Kidney epithelial cell (primary cell): Measurements from ENCODE around the gene ZNF124. TPM values are rescaled to one million over a fixed set of nuclear protein-coding genes. Genes with fewer than 3 reads are reported as not detected.
"Not testable (repeated sequence)": the region's sequence is repeated elsewhere in the genome, so short reads cannot be mapped to it uniquely, and the experiment has no call there.

Experiments
- DNase-seq: peaks from one replicate; pipeline ENCODE4 v3.0.0-alpha.2; 2010; ENCODE audit warnings: low read depth
- H3K27me3 ChIP-seq: 2 replicates; pipeline ENCODE4 v1.6.0; 2011; ENCODE audit warnings: low read length; ENCODE audit not compliant: control insufficient read depth, insufficient read depth
- H3K36me3 ChIP-seq: 2 replicates; pipeline ENCODE4 v1.5.1; 2011; ENCODE audit warnings: low read length; ENCODE audit not compliant: control insufficient read depth, insufficient read depth
- H3K4me3 ChIP-seq: 2 replicates; pipeline ENCODE4 v1.5.1; 2011; ENCODE audit warnings: low read depth, mild to moderate bottlenecking, control low read depth, low read length
- total RNA-seq: library from RNA; depleted of rRNA; stranded (reverse); fragments of >200 nt; gene quantifications from 2 replicates; pipeline ENCODE4 v1.2.3, GENCODE V29; 2015
- TF ChIP-seq, protein P1 (sequence below): IDR thresholded peaks from 2 replicates; pipeline ENCODE4 v1.5.1; 2011; ENCODE audit warnings: mild to moderate bottlenecking, moderate library complexity, low read length, control low read depth, inconsistent platforms; ENCODE audit not compliant: insufficient read depth, poor library complexity, severe bottlenecking

ZNF124 gene
- total RNA-seq, 1 donor from 2014 or later = 16.8 TPM

DNA sequence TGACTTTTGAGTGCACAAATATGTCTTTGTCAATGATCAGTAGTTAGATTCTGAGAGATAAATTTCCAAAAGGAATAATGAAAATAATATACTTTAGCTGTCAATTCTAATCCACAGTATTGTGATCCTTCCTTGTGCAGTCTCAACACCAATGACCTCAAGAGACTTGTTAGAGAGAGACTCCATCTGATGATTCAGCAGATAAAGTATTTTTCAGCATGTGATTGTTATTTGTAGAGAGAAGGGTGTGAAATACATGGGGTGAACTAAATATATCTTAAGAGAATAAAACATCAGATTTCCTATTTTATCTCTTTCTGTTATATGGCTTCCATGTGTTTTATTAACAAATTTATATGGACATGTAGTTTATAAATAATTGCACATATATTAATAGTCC, 5.9 kb upstream of the ZNF124 start:
- DNase-seq = no peak
- no peaks in the 10 kb centered on the region for H3K36me3 ChIP-seq
- TF ChIP-seq, protein P1, sequence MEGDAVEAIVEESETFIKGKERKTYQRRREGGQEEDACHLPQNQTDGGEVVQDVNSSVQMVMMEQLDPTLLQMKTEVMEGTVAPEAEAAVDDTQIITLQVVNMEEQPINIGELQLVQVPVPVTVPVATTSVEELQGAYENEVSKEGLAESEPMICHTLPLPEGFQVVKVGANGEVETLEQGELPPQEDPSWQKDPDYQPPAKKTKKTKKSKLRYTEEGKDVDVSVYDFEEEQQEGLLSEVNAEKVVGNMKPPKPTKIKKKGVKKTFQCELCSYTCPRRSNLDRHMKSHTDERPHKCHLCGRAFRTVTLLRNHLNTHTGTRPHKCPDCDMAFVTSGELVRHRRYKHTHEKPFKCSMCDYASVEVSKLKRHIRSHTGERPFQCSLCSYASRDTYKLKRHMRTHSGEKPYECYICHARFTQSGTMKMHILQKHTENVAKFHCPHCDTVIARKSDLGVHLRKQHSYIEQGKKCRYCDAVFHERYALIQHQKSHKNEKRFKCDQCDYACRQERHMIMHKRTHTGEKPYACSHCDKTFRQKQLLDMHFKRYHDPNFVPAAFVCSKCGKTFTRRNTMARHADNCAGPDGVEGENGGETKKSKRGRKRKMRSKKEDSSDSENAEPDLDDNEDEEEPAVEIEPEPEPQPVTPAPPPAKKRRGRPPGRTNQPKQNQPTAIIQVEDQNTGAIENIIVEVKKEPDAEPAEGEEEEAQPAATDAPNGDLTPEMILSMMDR = no peak

DNA sequence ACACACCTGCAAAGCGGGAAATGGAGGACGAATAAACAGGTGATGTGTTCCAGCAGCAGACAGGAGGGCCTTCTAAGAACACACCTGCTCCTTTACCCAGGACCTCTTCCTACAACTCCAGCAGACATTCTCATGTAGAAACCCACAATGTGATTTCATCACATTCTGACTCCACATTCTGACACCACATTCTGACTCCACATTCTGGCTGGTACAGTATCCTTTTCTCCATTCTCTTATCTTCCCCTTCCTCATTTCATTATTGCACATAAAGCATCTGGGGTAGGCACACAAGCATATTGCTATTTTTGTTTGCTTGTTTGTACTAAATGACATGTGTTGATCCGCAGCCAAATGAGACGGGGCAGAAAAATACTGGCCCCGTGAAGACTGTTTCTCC, 3.6 kb upstream of the ZNF124 start:
- Histone ChIP-seq H3K36me3 (no peaks in the 10 kb centered on the region), H3K4me3 (no peak overlapping the region), H3K27me3 (no peaks in the 10 kb centered on the region)
- TF ChIP-seq, protein P1 = no peak
- no peak for DNase-seq

More for the DNA sequence above, 5.9 kb upstream of the ZNF124 start:
- no peak overlapping the region for H3K4me3 ChIP-seq
- H3K27me3 ChIP-seq = no peaks in the 10 kb centered on the region

DNA sequence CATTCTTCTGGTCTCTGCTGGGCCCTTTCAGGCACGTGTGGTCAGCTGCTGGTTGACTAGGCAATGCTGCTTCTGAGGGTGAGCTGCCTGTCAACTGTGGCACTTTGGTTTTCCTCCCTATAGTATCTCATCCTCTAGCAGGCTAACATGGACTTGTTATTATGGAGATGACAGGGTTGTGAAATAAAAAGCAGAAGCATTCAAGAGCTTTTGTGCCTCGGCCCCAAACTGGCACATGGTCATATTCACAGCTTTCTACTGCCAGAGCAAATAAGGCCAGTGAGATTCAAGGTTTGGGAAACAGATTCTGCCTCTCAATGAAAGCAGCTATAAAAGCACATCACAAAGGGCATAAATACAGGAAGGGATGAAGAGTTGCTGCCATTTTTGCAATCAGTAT, 1.6 kb upstream of the ZNF124 start:
- H3K36me3 ChIP-seq = no peaks in the 10 kb centered on the region
- TF ChIP-seq, protein P1 = no peak
- no peak for DNase-seq
- H3K4me3 ChIP-seq = no peak overlapping the region
- no peaks in the 10 kb centered on the region for H3K27me3 ChIP-seq

DNA sequence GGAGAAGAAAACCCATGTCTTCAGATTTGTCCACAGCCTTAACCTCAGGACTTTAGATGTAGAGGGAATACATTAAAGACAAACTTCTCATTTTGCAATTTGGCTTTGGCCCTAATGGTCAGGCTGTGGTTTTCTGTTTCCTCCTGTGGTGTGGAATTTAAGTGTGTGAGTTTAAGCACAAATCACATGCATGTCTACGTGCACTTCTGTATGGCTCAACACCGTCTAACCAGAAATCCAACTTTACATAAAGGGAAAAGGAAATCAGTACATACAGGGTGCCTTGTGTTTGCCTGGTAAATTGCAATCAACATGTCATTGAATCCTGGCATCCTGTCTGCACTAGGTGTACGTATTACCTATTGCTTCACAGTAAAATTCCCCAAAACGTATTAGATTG, 1.2 kb upstream of the ZNF124 start:
- no peak overlapping the region for H3K4me3 ChIP-seq
- H3K27me3 ChIP-seq = no peaks in the 10 kb centered on the region
- H3K36me3 ChIP-seq = no peaks in the 10 kb centered on the region
- no peak for DNase-seq
- TF ChIP-seq, protein P1 = no peak

DNA sequence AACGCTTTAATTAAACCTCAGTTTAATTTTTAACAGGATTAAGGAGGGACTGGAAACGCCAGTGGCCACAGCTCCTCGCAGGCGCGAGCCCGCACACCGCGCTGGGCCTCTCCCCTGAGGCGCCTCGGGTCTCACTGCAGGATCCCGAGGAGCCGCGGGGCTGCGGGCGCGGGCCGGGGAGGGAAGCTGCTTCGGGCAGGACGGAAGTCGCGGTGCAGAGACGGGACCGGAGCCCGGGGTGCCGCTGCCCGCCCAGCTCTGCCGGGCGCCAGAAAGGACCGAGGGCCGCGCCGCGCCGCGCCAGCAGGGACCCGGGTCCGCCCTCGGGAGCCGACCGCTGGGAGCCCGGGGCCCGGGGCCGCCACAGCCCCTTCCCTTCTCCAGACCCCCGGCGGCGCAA, 377 bp downstream of the ZNF124 start:
- not testable (repeated sequence) for H3K27me3 ChIP-seq, H3K4me3 ChIP-seq, DNase-seq, H3K36me3 ChIP-seq

DNA sequence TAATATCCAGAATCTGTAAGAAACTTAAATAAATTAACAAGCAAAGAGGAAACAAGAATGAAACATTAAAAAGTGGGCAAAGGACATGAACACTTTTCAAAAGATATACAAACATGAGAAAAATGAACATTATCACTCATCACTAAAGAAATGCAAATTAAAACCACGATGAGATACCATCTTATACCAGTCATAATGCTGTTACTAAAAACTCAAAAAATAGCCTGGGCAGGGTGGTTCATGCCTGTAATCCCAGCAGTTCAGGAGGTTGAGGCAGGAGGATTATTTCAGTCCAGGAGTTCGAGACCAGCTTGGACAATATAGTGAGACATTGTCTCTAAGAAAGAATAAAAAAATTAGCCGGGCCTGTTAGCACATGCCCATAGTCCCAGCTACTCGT, 6.1 kb downstream of the ZNF124 start:
- DNase-seq = no peak
- H3K4me3 ChIP-seq = no peak overlapping the region
- H3K27me3 ChIP-seq = no peaks in the 10 kb centered on the region
- TF ChIP-seq, protein P1 = no peak
- H3K36me3 ChIP-seq = no peaks in the 10 kb centered on the region
